Gastroesophageal sphincter (tissue), 2 donors: Measurements from ENCODE around the gene LMAN1L.

Experiments
- POLR2A ChIP-seq, 2 donors: fragments of 450-650 bp; IDR thresholded peaks; one replicate each; pipeline ENCODE4 v1.6.1; 2017; ENCODE audit warnings: antibody characterized with exemption in 2 of 2, mild to moderate bottlenecking in 2 of 2, moderate library complexity in 1 of 2
- POLR2AphosphoS5 ChIP-seq: sonication (generic); formaldehyde crosslinking; IDR thresholded peaks from one replicate; pipeline ENCODE4 v1.6.1; 2017; ENCODE audit warnings: antibody characterized with exemption

DNA sequence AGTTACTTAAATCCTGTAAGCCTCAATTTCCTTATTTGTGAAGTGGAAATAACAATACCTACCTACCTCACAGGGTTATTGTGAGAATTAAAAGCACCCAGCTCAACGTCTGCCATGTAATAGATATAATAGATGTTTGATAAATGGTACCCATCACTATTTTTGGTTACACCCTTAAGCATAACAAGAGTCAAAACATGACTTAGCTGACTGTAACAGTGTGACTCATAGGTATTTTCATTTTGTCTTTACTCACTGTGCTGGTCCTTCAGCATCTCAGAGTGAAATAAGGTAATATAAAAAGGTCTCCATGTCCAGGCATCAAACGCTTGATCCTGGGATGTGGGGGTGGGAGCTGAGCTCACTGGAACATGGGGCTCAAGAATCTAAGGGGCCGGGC is 16.9 kb downstream of the LMAN1L start:
- no peak for TF ChIP-seq POLR2AphosphoS5
- no peak for TF ChIP-seq POLR2A (IDR thresholded peaks at IDR 0.05)
